Hepatocyte (in vitro differentiated cells): Measurements from ENCODE around the gene TBXAS1. TPM values are rescaled to one million over a fixed set of nuclear protein-coding genes. Genes with fewer than 3 reads are reported as not detected.
A peak's percentile ranks its signal among the peaks of the same experiment; 100 is the strongest.

Experiments
- DNase-seq: peaks from one replicate; pipeline ENCODE4 v3.0.0-alpha.2; 2016; ENCODE audit warnings: low spot score
- H2AFZ ChIP-seq: fragments of 200-600 bp; sonication (generic); 2 replicates; pipeline ENCODE4 v1.6.0; 2016; ENCODE audit warnings: antibody characterized with exemption, mild to moderate bottlenecking
- H3K27ac ChIP-seq: fragments of 200-600 bp; sonication (generic); 2 replicates; pipeline ENCODE4 v1.5.1; 2016; ENCODE audit warnings: mild to moderate bottlenecking
- H3K27me3 ChIP-seq: fragments of 200-600 bp; sonication (generic); 2 replicates; pipeline ENCODE4 v1.6.1; 2016
- H3K36me3 ChIP-seq: fragments of 200-600 bp; sonication (generic); replicated peaks from 2 replicates; pipeline ENCODE4 v1.5.1; 2016; ENCODE audit warnings: low read depth; ENCODE audit not compliant: insufficient read depth
- H3K4me1 ChIP-seq: fragments of 200-600 bp; sonication (generic); 2 replicates; pipeline ENCODE4 v1.5.1; 2016; ENCODE audit warnings: mild to moderate bottlenecking, moderate library complexity; ENCODE audit not compliant: insufficient read depth
- H3K4me2 ChIP-seq: fragments of 200-600 bp; sonication (generic); 2 replicates; pipeline ENCODE4 v1.6.0; 2016
- H3K4me3 ChIP-seq: fragments of 200-600 bp; sonication (generic); 2 replicates; pipeline ENCODE4 v1.5.1; 2016; ENCODE audit warnings: mild to moderate bottlenecking
- H3K79me2 ChIP-seq: fragments of 200-600 bp; sonication (generic); 2 replicates; pipeline ENCODE4 v1.6.0; 2017; ENCODE audit warnings: mild to moderate bottlenecking
- H3K9me2 ChIP-seq: fragments of 200-600 bp; sonication (generic); replicated peaks from 2 replicates; pipeline ENCODE4 v1.6.0; 2017; ENCODE audit warnings: mild to moderate bottlenecking; ENCODE audit not compliant: insufficient read depth
- H3K9me3 ChIP-seq: fragments of 200-600 bp; sonication (generic); 2 replicates; pipeline ENCODE4 v1.5.1; 2016; ENCODE audit warnings: low read depth, mild to moderate bottlenecking
- H4K20me1 ChIP-seq: fragments of 200-600 bp; sonication (generic); 2 replicates; pipeline ENCODE4 v1.6.0; 2016; ENCODE audit warnings: mild to moderate bottlenecking; ENCODE audit not compliant: insufficient read depth, poor library complexity, severe bottlenecking
- CTCF ChIP-seq: fragments of 200-600 bp; sonication (generic); IDR thresholded peaks from 2 replicates; pipeline ENCODE4 v1.5.1; 2016; ENCODE audit warnings: antibody characterized with exemption, mild to moderate bottlenecking; ENCODE audit not compliant: poor library complexity
- EZH2 ChIP-seq: fragments of 200-600 bp; sonication (generic); IDR thresholded peaks from 2 replicates; pipeline ENCODE4 v1.6.1; 2016; ENCODE audit warnings: antibody characterized with exemption, mild to moderate bottlenecking, borderline replicate concordance
- EZH2phosphoT487 ChIP-seq: fragments of 200-600 bp; sonication (generic); IDR thresholded peaks from one replicate; pipeline ENCODE4 v1.6.1; 2018; ENCODE audit warnings: antibody characterized with exemption, mild to moderate bottlenecking, low read depth, moderate library complexity; ENCODE audit not compliant: unreplicated experiment, severe bottlenecking
- WGBS: methylation state at CpG from one replicate; pipeline ENCODE4 v1.1.6; 2016; ENCODE audit warnings: low lambda C conversion rate; ENCODE audit errors: missing lambda C conversion rate; 5-methylcytosine and 5-hydroxymethylcytosine counted together
- polyA plus RNA-seq: library from polyadenylated mRNA; unstranded; fragments of >200 nt; fragmentation: Nextera tagmentation; extraction: Ambion mirVana; gene quantifications from 2 replicates; pipeline ENCODE4 v1.2.1, GENCODE V29; 2016
- total RNA-seq: library from RNA; depleted of rRNA; stranded (reverse); fragments of >200 nt; gene quantifications from 2 replicates; pipeline ENCODE4 v1.2.3, GENCODE V29; 2014

Gene TBXAS1
- total and polyA plus RNA-seq, 2 experiments from 2014 or later: 3.9 to 11.5 TPM

- Histone ChIP-seq H4K20me1 (no peaks in the 10 kb centered on the region), H3K4me2 (no peak overlapping the region), H2AFZ (no peak overlapping the region), H3K4me1 (no peaks in the 10 kb centered on the region), H3K27me3 (no peaks in the 10 kb centered on the region), H3K9me2 (no peaks in the 10 kb centered on the region), H3K9me3 (no peaks in the 10 kb centered on the region), H3K27ac (no peak overlapping the region), H3K36me3 (no peaks in the 10 kb centered on the region), H3K79me2 (no peaks in the 10 kb centered on the region), H3K4me3 (no peak overlapping the region)
- no peak for DNase-seq
- WGBS: 98% methylated on average over 12 of the region's 12 CpGs
- TF ChIP-seq CTCF (no peak), EZH2 (no peak), EZH2phosphoT487 (no peak)
Observed at GRCh38 chr7:140039896-140040295, 210.8 kb downstream of the TBXAS1 start.

- Histone ChIP-seq H3K27me3 (no peaks in the 10 kb centered on the region), H3K27ac (no peak overlapping the region), H4K20me1 (no peaks in the 10 kb centered on the region), H3K4me2 (no peak overlapping the region), H3K9me3 (no peaks in the 10 kb centered on the region), H2AFZ (no peak overlapping the region), H3K4me1 (peaks cover 4% of the 10 kb centered on the region), H3K9me2 (no peaks in the 10 kb centered on the region), H3K36me3 (no peaks in the 10 kb centered on the region), H3K79me2 (no peaks in the 10 kb centered on the region), H3K4me3 (no peak overlapping the region)
- WGBS: 89% methylated on average over 12 of the region's 12 CpGs
- no peak for DNase-seq
- TF ChIP-seq EZH2 (no peak), EZH2phosphoT487 (no peak)
Observed at GRCh38 chr7:140041659-140042385, 212.8 kb downstream of the TBXAS1 start.

GRCh38 chr7:140042386-140042670 is 213.3 kb downstream of the TBXAS1 start:
- Histone ChIP-seq H4K20me1 (no peaks in the 10 kb centered on the region), H3K27me3 (no peaks in the 10 kb centered on the region), H3K4me1 (peaks cover 4% of the 10 kb centered on the region), H3K9me3 (no peaks in the 10 kb centered on the region), H3K36me3 (no peaks in the 10 kb centered on the region), H3K4me3 (no peak overlapping the region), H3K4me2 (no peak overlapping the region), H3K79me2 (no peaks in the 10 kb centered on the region), H2AFZ (no peak overlapping the region), H3K9me2 (no peaks in the 10 kb centered on the region), H3K27ac (no peak overlapping the region)
- 89% methylated on average over 10 of the region's 10 CpGs for WGBS
- no peak for DNase-seq
- TF ChIP-seq CTCF (no peak), EZH2phosphoT487 (no peak), EZH2 (no peak)

- 86% methylated on average over 6 of the region's 6 CpGs for WGBS
- H3K27me3 ChIP-seq: no peaks in the 10 kb centered on the region
- H3K79me2 ChIP-seq: no peaks in the 10 kb centered on the region
- no peak overlapping the region for H3K27ac ChIP-seq
- peak; percentile 0 for DNase-seq
- no peaks in the 10 kb centered on the region for H3K9me3 ChIP-seq
- H3K36me3 ChIP-seq: no peaks in the 10 kb centered on the region
- peaks cover 14% of the 10 kb centered on the region for H3K4me1 ChIP-seq
- no peak overlapping the region for H3K4me3 ChIP-seq
- H4K20me1 ChIP-seq: no peaks in the 10 kb centered on the region
- no peaks in the 10 kb centered on the region for H3K9me2 ChIP-seq
- H2AFZ ChIP-seq: no peak overlapping the region
- no peak for TF ChIP-seq EZH2
- no peak for TF ChIP-seq CTCF
- TF ChIP-seq EZH2phosphoT487: no peak
- no peak overlapping the region for H3K4me2 ChIP-seq
Observed at GRCh38 chr7:140044251-140044650, 215.2 kb downstream of the TBXAS1 start.
